ENCODE data around the gene NUDC.
A peak's percentile ranks its signal among the peaks of the same experiment; 100 is the strongest.

NUDC gene

DNA sequence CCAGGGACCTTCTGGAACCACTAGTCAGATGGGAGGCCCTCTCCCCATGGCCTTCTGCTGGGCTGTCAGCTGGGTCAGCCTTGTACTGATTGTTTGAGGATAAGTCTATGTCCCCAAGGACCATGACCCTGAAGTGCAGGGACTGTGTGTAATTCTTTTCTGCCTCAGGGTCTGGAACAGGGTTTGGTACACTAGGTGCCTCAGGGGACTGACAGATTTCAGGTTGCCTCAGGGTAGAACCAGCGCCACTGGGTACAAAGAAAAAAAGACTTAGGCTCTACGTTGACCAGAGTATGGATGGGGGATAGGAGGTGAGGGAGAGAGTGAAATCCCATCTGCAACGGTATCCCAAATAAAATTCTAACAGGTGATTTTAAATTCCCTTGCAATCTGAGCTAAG, 35.8 kb downstream of the NUDC start:
- no peak for DNase-seq (ENCODE audit: low read depth)
- no peak overlapping the region for H3K4me3 ChIP-seq (ENCODE audit: low read depth, low read length)
- TF ChIP-seq, protein P1, sequence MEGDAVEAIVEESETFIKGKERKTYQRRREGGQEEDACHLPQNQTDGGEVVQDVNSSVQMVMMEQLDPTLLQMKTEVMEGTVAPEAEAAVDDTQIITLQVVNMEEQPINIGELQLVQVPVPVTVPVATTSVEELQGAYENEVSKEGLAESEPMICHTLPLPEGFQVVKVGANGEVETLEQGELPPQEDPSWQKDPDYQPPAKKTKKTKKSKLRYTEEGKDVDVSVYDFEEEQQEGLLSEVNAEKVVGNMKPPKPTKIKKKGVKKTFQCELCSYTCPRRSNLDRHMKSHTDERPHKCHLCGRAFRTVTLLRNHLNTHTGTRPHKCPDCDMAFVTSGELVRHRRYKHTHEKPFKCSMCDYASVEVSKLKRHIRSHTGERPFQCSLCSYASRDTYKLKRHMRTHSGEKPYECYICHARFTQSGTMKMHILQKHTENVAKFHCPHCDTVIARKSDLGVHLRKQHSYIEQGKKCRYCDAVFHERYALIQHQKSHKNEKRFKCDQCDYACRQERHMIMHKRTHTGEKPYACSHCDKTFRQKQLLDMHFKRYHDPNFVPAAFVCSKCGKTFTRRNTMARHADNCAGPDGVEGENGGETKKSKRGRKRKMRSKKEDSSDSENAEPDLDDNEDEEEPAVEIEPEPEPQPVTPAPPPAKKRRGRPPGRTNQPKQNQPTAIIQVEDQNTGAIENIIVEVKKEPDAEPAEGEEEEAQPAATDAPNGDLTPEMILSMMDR (IDR thresholded peaks at IDR 0.05; ENCODE audit: low read depth, low read length, missing control alignments), result no peak
- in situ Hi-C loops (cut with HindIII; ENCODE audit: low sequenced_read_pairs), result no loop called here

DNA sequence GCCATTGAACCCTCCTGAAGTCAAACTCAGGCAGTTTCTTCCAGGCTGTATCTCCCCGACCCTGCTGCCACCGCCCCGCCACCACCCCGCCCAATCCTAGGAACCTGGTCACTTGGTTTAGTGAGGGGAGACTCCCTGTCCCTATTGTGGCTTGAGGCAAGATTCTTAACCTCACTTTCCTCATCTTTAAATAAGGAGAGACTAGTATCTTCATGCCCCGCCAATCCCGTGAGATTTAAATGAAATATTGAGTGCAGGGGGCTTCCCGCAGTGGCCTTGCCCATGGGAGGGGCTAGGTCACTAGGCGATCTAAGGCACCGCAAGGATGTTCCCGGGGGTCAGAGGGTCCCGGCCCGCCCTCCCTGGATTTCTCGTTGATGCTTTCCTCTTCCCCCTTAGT, 37.7 kb downstream of the NUDC start:
- TF ChIP-seq, protein P1 (IDR thresholded peaks at IDR 0.05; ENCODE audit: low read depth, low read length, missing control alignments), result no peak
- DNase-seq (ENCODE audit: low read depth), result no peak
- in situ Hi-C loops (cut with HindIII; ENCODE audit: low sequenced_read_pairs), result no loop called here
- H3K4me3 ChIP-seq (ENCODE audit: low read depth, low read length), result no peak overlapping the region

DNA sequence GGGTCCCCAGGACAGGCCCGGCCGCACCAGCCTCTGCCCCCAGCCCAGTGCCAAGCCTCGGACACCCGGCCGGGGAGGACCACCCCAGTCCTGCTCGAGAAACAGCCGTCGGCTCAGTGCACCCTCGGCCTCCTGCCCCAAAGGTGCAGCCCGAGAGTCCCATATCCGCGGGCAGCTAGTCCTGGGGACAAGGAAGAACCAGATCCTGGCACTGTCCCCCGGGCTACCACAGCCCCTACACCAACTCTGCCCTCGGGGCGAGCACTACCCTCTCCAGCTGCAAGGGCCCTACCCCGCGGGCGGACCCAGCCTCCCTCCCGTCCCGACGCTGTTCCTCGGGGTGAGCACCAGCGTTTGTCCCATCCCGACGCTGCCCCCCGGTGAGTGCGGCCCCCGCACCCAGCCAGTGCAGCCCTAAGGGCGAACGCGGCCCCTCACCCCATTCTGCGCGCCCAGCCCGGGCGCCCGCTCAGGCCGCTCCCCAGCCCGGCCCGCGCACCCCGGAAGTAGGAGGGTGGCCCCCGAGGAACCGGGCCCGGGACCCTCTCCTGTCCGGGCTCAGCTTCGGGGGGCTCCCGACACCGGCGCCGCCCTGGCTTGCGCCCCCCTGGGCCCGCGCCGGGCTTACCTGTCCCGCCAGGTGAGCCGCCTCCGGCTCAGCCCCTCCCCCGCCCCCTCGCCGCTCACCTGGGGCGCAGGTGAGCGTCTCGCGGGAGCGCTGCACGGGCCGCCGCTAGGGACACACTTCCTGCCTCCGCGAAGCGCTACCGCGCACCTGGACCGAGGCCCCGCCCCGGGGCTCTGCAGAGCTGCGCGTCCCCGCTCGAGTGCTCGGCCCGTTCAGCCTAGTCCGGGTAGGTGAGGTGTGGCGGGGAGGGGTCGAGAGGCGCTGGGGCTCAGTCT, 38.4 kb downstream of the NUDC start, which contains the start of gene KDF1:
Gene KDF1 (minus strand): TSS at position 747 of the 903 bp plus-strand sequence. CDS start 8,088 bp downstream, outside the sequence.
- no peak for DNase-seq (ENCODE audit: low read depth)
- peak within 1 kb of the TSS; percentile 23 for H3K4me3 ChIP-seq (ENCODE audit: low read depth, low read length)
- TF ChIP-seq, protein P1 (IDR thresholded peaks at IDR 0.05; ENCODE audit: low read depth, low read length, missing control alignments), result no peak
- in situ Hi-C loops (cut with HindIII; ENCODE audit: low sequenced_read_pairs), result no loop called here

DNA sequence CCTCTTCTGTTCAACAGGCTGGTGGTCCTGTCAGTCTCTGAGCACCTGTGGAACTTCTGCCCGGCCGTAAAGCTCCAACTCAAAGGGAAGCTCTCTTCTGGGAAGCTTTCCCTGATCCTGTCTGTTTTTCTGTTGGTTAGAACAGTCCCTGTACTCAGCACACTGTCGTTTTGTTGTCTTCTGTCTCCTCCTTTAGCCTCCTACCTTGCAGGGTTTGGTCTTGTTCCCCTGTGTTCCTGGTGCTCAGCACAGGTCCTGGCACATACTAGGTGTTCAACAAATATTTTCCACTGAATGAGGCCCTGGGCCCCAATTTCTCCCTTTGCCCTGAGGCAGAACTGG, 39.1 kb downstream of the NUDC start:
- in situ Hi-C loops (cut with HindIII; ENCODE audit: low sequenced_read_pairs), result no loop called here
- no peak overlapping the region for H3K4me3 ChIP-seq (ENCODE audit: low read depth, low read length)
- TF ChIP-seq, protein P1 (IDR thresholded peaks at IDR 0.05; ENCODE audit: low read depth, low read length, missing control alignments), result no peak
- DNase-seq (ENCODE audit: low read depth), result no peak

DNA sequence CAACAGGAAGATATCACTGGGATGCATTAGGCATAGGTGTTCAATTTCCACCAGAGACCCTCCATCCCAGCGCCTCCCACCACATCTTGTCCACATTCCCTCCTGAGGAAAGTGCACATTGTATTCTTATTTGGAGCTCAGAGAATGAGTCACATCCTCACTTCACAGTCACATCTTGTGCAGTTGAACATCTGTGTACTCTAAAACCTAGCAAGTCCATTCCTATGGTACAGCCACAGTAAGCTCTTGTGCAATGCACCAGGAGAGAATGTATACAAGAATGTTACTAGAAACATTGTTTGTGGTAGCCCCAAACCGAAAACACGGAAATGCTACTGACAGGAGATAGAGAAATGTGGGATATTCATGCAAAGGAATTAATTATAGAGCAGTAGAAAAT, 40.3 kb downstream of the NUDC start:
- H3K4me3 ChIP-seq (ENCODE audit: low read depth, low read length), result no peak overlapping the region
- DNase-seq (ENCODE audit: low read depth), result peak; percentile 57
- TF ChIP-seq, protein P1 (IDR thresholded peaks at IDR 0.05; ENCODE audit: low read depth, low read length, missing control alignments), result no peak
- in situ Hi-C loops (cut with HindIII; ENCODE audit: low sequenced_read_pairs), result no loop called here

DNA sequence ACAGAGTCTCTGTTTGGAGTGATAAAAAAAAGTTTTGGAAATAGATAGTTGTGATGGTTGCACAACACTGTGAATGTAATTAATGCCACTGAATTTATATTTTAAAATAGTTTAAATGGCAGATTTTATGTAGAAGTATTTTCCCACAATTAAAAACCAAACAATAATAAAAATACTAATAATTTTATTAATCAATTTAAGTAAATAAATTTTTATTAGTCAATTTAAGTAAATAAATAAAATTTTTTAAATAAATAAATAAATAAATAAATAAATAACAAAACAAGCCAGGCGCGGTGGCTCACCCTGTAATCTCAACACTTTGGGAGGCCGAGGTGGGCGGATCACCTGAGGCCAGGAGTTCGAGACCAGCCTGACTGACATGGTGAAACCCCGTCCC, 43.7 kb downstream of the NUDC start:
- H3K4me3 ChIP-seq (ENCODE audit: low read depth, low read length), result no peak overlapping the region
- DNase-seq (ENCODE audit: low read depth), result no peak
- in situ Hi-C loops (cut with HindIII; ENCODE audit: low sequenced_read_pairs), result no loop called here
- TF ChIP-seq, protein P1 (IDR thresholded peaks at IDR 0.05; ENCODE audit: low read depth, low read length, missing control alignments), result no peak

Measured in astrocyte of the cerebellum (primary cell).